ENCODE results near the gene MBD2. TPM values are rescaled to one million over a fixed set of nuclear protein-coding genes. Genes with fewer than 3 reads are reported as not detected.

MBD2 gene
- total and polyA plus RNA-seq, 4 donors: 9.2 to 16.2 (median 11.4) TPM

- Histone ChIP-seq H3K4me3 (ENCODE audit: low read depth in 1 of 3, low read length in 3 of 3) (no peak overlapping the region), H3K27ac (ENCODE audit: low read depth in 1 of 2, low read length in 2 of 2) (no peak overlapping the region), H3K9ac (ENCODE audit: low read depth in 1 of 2, low read length in 2 of 2) (no peak overlapping the region), H3K9me3 (ENCODE audit: control insufficient read depth in 4 of 4, low read length in 3 of 4) (no peaks in the 10 kb centered on the region), H3K36me3 (ENCODE audit: control insufficient read depth in 4 of 4, insufficient read depth in 3 of 4, low read depth in 1 of 4, low read length in 3 of 4) (peaks cover 1 to 17% (median 8%) of the 10 kb centered on the region in 4 donors), H3K27me3 (ENCODE audit: control insufficient read depth in 4 of 4, insufficient read depth in 4 of 4, low read length in 3 of 4) (no peaks in the 10 kb centered on the region), H3K4me1 (ENCODE audit: control insufficient read depth in 4 of 4, insufficient read depth in 4 of 4, low read length in 3 of 4) (no peaks in the 10 kb centered on the region)
- TF ChIP-seq HNF4A (conservative IDR thresholded peaks at IDR 0.05): no peak
- TF ChIP-seq EGR1 (IDR thresholded peaks at IDR 0.05; ENCODE audit: low read depth in 2 of 2): no peak
- no peak for TF ChIP-seq JUND (IDR thresholded peaks at IDR 0.05)
- no peak for TF ChIP-seq TAF1 (conservative IDR thresholded peaks at IDR 0.05)
- TF ChIP-seq FOXA2 (IDR thresholded peaks at IDR 0.05): no peak
- no peak for TF ChIP-seq YY1 (IDR thresholded peaks at IDR 0.05)
- TF ChIP-seq RAD21 (IDR thresholded peaks at IDR 0.05): no peak
- DNase-seq (ENCODE audit: low spot score): no peak
These were observed 39.6 kb downstream of the MBD2 start for GRCh38 chr18:54184836-54185235.

- TF ChIP-seq TAF1 (conservative IDR thresholded peaks at IDR 0.05): no peak
- H3K27ac ChIP-seq (ENCODE audit: low read depth in 1 of 2, low read length in 2 of 2): no peak overlapping the region
- H3K9me3 ChIP-seq (ENCODE audit: control insufficient read depth in 4 of 4, low read length in 3 of 4): no peaks in the 10 kb centered on the region
- H3K9ac ChIP-seq (ENCODE audit: low read depth in 1 of 2, low read length in 2 of 2): no peak overlapping the region
- H3K36me3 ChIP-seq (ENCODE audit: control insufficient read depth in 4 of 4, insufficient read depth in 3 of 4, low read depth in 1 of 4, low read length in 3 of 4): peaks cover 1 to 17% (median 8%) of the 10 kb centered on the region in 4 donors
- H3K4me3 ChIP-seq (ENCODE audit: low read depth in 1 of 3, low read length in 3 of 3): no peak overlapping the region
- WGBS: 96% methylated on average over 3 of the region's 3 CpGs
- H3K27me3 ChIP-seq (ENCODE audit: control insufficient read depth in 4 of 4, insufficient read depth in 4 of 4, low read length in 3 of 4): no peaks in the 10 kb centered on the region
- no peak for DNase-seq (ENCODE audit: low spot score)
- H3K4me1 ChIP-seq (ENCODE audit: control insufficient read depth in 4 of 4, insufficient read depth in 4 of 4, low read length in 3 of 4): peaks cover 0 to 1% (median 0%) of the 10 kb centered on the region in 4 donors
These were observed 41.1 kb downstream of the MBD2 start for GRCh38 chr18:54183390-54183789.

- no peak for TF ChIP-seq ATF3 (IDR thresholded peaks at IDR 0.05)
- TF ChIP-seq JUND (IDR thresholded peaks at IDR 0.05): no peak
- no peak for TF ChIP-seq SP1 (IDR thresholded peaks at IDR 0.05)
- no peak for TF ChIP-seq YY1 (IDR thresholded peaks at IDR 0.05)
- no peak for TF ChIP-seq RAD21 (IDR thresholded peaks at IDR 0.05)
- no peak for TF ChIP-seq CTCF (IDR thresholded peaks at IDR 0.05; ENCODE audit: low read depth, low read length, missing input control)
- TF ChIP-seq GABPA (IDR thresholded peaks at IDR 0.05 in 1 of 2, conservative IDR thresholded peaks at IDR 0.05 in 1 of 2): no peak
- no peak for TF ChIP-seq TAF1 (conservative IDR thresholded peaks at IDR 0.05)
- TF ChIP-seq NR2F2 (IDR thresholded peaks at IDR 0.05): no peak
- no peak for TF ChIP-seq RXRA (IDR thresholded peaks at IDR 0.05)
- Histone ChIP-seq H3K36me3 (ENCODE audit: control insufficient read depth in 4 of 4, insufficient read depth in 3 of 4, low read depth in 1 of 4, low read length in 3 of 4) (peaks cover 1 to 7% (median 3%) of the 10 kb centered on the region in 4 donors), H3K9ac (ENCODE audit: low read depth in 1 of 2, low read length in 2 of 2) (no peak overlapping the region), H3K9me3 (ENCODE audit: control insufficient read depth in 4 of 4, low read length in 3 of 4) (no peaks in the 10 kb centered on the region), H3K27ac (ENCODE audit: low read depth in 1 of 2, low read length in 2 of 2) (no peak overlapping the region), H3K4me1 (ENCODE audit: control insufficient read depth in 4 of 4, insufficient read depth in 4 of 4, low read length in 3 of 4) (peaks cover 0 to 1% (median 0%) of the 10 kb centered on the region in 4 donors), H3K4me3 (ENCODE audit: low read depth in 1 of 3, low read length in 3 of 3) (no peak overlapping the region), H3K27me3 (ENCODE audit: control insufficient read depth in 4 of 4, insufficient read depth in 4 of 4, low read length in 3 of 4) (no peaks in the 10 kb centered on the region)
- DNase-seq (ENCODE audit: low spot score): no peak
- 84% methylated on average over 1 of the region's 1 CpG for WGBS
These were observed 42.4 kb downstream of the MBD2 start for GRCh38 chr18:54181856-54182602.

Data from liver (tissue), 9 donors.